Measurements from ENCODE around the gene COX15. TPM values are rescaled to one million over a fixed set of nuclear protein-coding genes. Genes with fewer than 3 reads are reported as not detected.
A peak's percentile ranks its signal among the peaks of the same experiment; 100 is the strongest.

COX15 gene
- polyA plus RNA-seq, 1 experiment: 16.3 TPM

DNA sequence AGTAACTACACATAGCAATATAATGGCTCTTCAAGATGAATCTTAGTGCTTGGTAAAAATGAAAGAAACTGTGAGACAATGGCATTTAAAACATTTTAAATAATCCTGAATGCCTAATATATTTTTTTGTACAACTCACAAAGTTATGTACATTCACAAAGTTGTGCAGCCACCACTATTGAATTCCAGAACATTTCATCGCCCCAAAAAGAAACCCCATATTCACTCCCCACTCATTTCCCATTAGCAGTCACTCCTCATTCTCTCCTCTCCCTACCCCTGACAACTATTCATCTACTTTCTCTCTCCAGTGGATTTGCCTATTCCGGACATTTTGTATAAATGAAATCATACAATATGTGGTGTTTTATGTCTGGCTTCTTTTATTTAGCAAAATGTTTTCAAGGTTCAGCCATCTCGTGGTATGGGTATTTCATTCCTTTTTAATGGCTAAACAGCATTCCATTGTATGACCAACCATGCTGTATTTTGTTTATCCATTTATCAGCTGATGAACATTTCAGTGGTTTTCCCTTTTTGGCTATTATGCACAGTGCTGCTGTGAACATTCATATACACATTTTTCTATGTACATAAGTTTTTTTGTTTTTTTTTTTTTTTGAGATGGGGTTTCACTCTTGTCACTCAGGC lies 37.9 kb downstream of the COX15 start:
- ChIA-PET CTCF (no interaction called here), POLR2A (interaction anchor here (0.7 kb wide), 2 partner anchors 37 to 71 kb away, joined by 3 to 12 read pairs; no protein-coding TSS in a partner anchor)
- Histone ChIP-seq H3K4me3 (ENCODE audit: low read depth, low read length) (no peak overlapping the region), H3K36me3 (ENCODE audit: control insufficient read depth, insufficient read depth, low read length) (peaks cover 18% of the 10 kb centered on the region), H3K27me3 (ENCODE audit: control insufficient read depth, insufficient read depth, low read length) (no peaks in the 10 kb centered on the region)
- TF ChIP-seq, protein P1, sequence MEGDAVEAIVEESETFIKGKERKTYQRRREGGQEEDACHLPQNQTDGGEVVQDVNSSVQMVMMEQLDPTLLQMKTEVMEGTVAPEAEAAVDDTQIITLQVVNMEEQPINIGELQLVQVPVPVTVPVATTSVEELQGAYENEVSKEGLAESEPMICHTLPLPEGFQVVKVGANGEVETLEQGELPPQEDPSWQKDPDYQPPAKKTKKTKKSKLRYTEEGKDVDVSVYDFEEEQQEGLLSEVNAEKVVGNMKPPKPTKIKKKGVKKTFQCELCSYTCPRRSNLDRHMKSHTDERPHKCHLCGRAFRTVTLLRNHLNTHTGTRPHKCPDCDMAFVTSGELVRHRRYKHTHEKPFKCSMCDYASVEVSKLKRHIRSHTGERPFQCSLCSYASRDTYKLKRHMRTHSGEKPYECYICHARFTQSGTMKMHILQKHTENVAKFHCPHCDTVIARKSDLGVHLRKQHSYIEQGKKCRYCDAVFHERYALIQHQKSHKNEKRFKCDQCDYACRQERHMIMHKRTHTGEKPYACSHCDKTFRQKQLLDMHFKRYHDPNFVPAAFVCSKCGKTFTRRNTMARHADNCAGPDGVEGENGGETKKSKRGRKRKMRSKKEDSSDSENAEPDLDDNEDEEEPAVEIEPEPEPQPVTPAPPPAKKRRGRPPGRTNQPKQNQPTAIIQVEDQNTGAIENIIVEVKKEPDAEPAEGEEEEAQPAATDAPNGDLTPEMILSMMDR (IDR thresholded peaks at IDR 0.05; ENCODE audit: insufficient read depth, low read depth, low read length): no peak
- DNase-seq (ENCODE audit: low read depth): peak; percentile 91

DNA sequence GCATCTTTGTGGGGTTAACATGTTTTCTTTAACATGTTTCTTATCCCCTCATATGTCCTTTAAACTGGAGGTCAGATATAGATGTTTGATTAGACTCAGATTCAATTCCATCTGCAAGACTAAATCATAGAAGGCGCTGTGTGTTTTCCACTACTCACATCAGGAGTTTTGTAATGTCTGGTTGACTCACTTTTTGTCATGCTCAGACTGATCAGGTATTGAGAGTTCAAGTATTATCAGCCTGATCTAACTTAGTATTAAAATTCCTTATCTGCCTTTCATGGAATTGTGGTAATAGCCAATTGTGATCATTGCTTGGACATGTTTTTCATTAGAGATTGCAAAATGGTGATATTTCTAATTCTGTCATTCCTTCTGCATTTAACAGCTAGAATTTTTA lies 42.5 kb downstream of the COX15 start:
- Histone ChIP-seq H3K36me3 (ENCODE audit: control insufficient read depth, insufficient read depth, low read length) (peaks cover 9% of the 10 kb centered on the region; the same call in 1 of the 2 replicates), H3K27me3 (ENCODE audit: control insufficient read depth, insufficient read depth, low read length) (no peaks in the 10 kb centered on the region), H3K4me3 (ENCODE audit: low read depth, low read length) (no peak overlapping the region)
- TF ChIP-seq, protein P1 (IDR thresholded peaks at IDR 0.05; ENCODE audit: insufficient read depth, low read depth, low read length): no peak
- peak; percentile 16 for DNase-seq (ENCODE audit: low read depth)
- ChIA-PET CTCF (no interaction called here), POLR2A (interaction anchor here (0.6 kb wide), 1 partner anchor 30 kb away, joined by 3 read pairs; the partner anchor contains the start of gene ENTPD7)

DNA sequence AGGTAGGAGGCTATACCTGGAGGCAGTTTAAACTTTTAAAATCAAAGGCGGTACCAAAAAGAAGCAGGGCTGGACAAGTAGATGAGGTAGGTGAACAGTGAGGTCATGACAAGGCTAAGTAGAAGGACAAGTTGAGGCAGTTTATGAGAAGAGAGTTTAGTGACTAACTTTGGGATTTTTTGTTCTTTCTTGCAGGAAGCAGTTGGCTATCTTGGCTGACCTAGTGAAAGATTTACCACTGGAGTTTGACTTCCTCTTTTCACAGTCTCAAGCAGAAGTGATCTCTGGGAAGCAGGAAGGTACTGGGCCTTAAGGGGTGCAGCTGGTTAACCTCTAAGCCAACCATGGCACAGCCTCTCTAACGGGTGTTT lies 46.3 kb downstream of the COX15 start:
- peaks cover 2% of the 10 kb centered on the region for H3K36me3 ChIP-seq (ENCODE audit: control insufficient read depth, insufficient read depth, low read length)
- no peak overlapping the region for H3K4me3 ChIP-seq (ENCODE audit: low read depth, low read length)
- ChIA-PET POLR2A (no interaction called here), CTCF (no interaction called here)
- TF ChIP-seq, protein P1 (IDR thresholded peaks at IDR 0.05; ENCODE audit: insufficient read depth, low read depth, low read length): no peak
- no peaks in the 10 kb centered on the region for H3K27me3 ChIP-seq (ENCODE audit: control insufficient read depth, insufficient read depth, low read length)
- no peak for DNase-seq (ENCODE audit: low read depth)

DNA sequence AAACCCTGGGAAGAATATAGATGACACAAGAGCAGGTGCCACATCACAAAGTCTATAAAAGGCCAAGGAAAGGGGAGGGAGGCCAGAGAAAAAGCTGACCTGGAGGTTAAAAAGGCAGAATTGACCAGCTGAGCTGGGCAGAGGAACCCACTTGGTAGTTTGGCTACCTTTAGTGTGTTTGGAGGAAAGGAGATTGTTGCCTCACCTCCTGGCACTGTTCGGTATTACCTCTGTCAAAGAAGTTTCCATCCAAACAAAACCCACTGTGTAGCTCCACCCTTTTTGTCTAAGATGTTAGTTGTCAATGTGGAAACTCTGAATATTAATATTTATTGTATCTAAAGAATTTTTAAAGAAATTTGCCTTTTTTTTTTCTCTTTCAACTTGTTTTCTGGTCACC lies 49.2 kb downstream of the COX15 start:
- Histone ChIP-seq H3K36me3 (ENCODE audit: control insufficient read depth, insufficient read depth, low read length) (peaks cover 4% of the 10 kb centered on the region), H3K27me3 (ENCODE audit: control insufficient read depth, insufficient read depth, low read length) (no peaks in the 10 kb centered on the region), H3K4me3 (ENCODE audit: low read depth, low read length) (no peak overlapping the region)
- ChIA-PET CTCF (no interaction called here), POLR2A (no interaction called here)
- TF ChIP-seq, protein P1 (IDR thresholded peaks at IDR 0.05; ENCODE audit: insufficient read depth, low read depth, low read length): no peak
- no peak for DNase-seq (ENCODE audit: low read depth)

Other genes starting within 250 kb of the COX15 start
- not detected in 2 replicates for gene NKX2-3, start 199.2 kb downstream of the COX15 start, polyA plus RNA-seq (2011; rRNA removed)
- 33.7 and 38.9 TPM in 2 replicates for gene SLC25A28, start 111.7 kb downstream of the COX15 start, polyA plus RNA-seq (2011; rRNA removed)
- 13.6 and 16.4 TPM in 2 replicates for gene ENTPD7, start 72.6 kb downstream of the COX15 start, polyA plus RNA-seq (2011; rRNA removed)
- gene CUTC, start 107 bp upstream of the COX15 start, polyA plus RNA-seq (2011; rRNA removed): 10.7 and 19.3 TPM in 2 replicates
- 0.23 and 0.25 TPM in 2 replicates for gene ABCC2, start 50.5 kb upstream of the COX15 start, polyA plus RNA-seq (2011; rRNA removed)

Measured in BJ (cell line).